GM23248 (cell line): ENCODE results near the gene RBM28. TPM values are rescaled to one million over a fixed set of nuclear protein-coding genes. Genes with fewer than 3 reads are reported as not detected.

Experiments
- DNase-seq: peaks from one replicate; pipeline ENCODE4 v3.0.0-alpha.2; 2015
- H2AFZ ChIP-seq: fragments of 200-600 bp; sonication (generic); 2 replicates; pipeline ENCODE4 v1.6.1; 2016; ENCODE audit warnings: antibody characterized with exemption
- H3F3A ChIP-seq: fragments of 200-600 bp; sonication (generic); 2 replicates; pipeline ENCODE4 v1.6.1; 2016; ENCODE audit warnings: mild to moderate bottlenecking, antibody characterized with exemption, mixed run types; ENCODE audit not compliant: insufficient read depth
- H3K27ac ChIP-seq: fragments of 200-600 bp; sonication (generic); 2 replicates; pipeline ENCODE4 v1.5.1; 2016; ENCODE audit warnings: mild to moderate bottlenecking
- H3K27me3 ChIP-seq: fragments of 200-600 bp; sonication (generic); replicated peaks from 2 replicates; pipeline ENCODE4 v1.6.1; 2016; ENCODE audit warnings: mild to moderate bottlenecking; ENCODE audit not compliant: insufficient read depth
- H3K36me3 ChIP-seq: fragments of 200-600 bp; sonication (generic); 2 replicates; pipeline ENCODE4 v1.6.1; 2016; ENCODE audit warnings: low read depth, mild to moderate bottlenecking
- H3K4me1 ChIP-seq: fragments of 200-600 bp; sonication (generic); 2 replicates; pipeline ENCODE4 v1.6.1; 2016; ENCODE audit warnings: mild to moderate bottlenecking; ENCODE audit not compliant: insufficient read depth
- H3K4me2 ChIP-seq: fragments of 200-600 bp; sonication (generic); one replicate; pipeline ENCODE4 v1.6.1; 2016; ENCODE audit warnings: mild to moderate bottlenecking; ENCODE audit not compliant: unreplicated experiment
- H3K4me3 ChIP-seq: fragments of 200-600 bp; sonication (generic); 2 replicates; pipeline ENCODE4 v1.5.1; 2016; ENCODE audit warnings: mild to moderate bottlenecking
- H3K79me2 ChIP-seq: fragments of 200-600 bp; sonication (generic); 2 replicates; pipeline ENCODE4 v1.6.1; 2016; ENCODE audit warnings: mild to moderate bottlenecking; ENCODE audit not compliant: insufficient read depth
- H3K9ac ChIP-seq: fragments of 200-600 bp; sonication (generic); 2 replicates; pipeline ENCODE4 v1.6.1; 2016; ENCODE audit warnings: mild to moderate bottlenecking
- H3K9me2 ChIP-seq: fragments of 200-600 bp; sonication (generic); 2 replicates; pipeline ENCODE4 v1.6.1; 2016; ENCODE audit warnings: mixed run types, mild to moderate bottlenecking, moderate library complexity; ENCODE audit not compliant: insufficient read depth
- H3K9me3 ChIP-seq: fragments of 200-600 bp; sonication (generic); one replicate; pipeline ENCODE4 v1.6.1; 2017; ENCODE audit warnings: low read depth
- H4K20me1 ChIP-seq: fragments of 200-600 bp; sonication (generic); 2 replicates; pipeline ENCODE4 v1.6.0; 2016; ENCODE audit not compliant: insufficient read depth
- EZH2 ChIP-seq: fragments of 200-600 bp; sonication (generic); IDR thresholded peaks from 2 replicates; pipeline ENCODE4 v1.6.1; 2018; ENCODE audit warnings: antibody characterized with exemption, mild to moderate bottlenecking; ENCODE audit not compliant: insufficient read depth, poor library complexity, severe bottlenecking
- EZH2phosphoT487 ChIP-seq: fragments of 200-600 bp; sonication (generic); IDR thresholded peaks from 2 replicates; pipeline ENCODE4 v1.6.1; 2018; ENCODE audit warnings: antibody characterized with exemption, moderate library complexity, mild to moderate bottlenecking, low read depth; ENCODE audit not compliant: insufficient read depth
- WGBS, 2 experiments: methylation state at CpG; one replicate each; pipeline ENCODE4 v1.1.6; 2015 to 2017; ENCODE audit warnings: low lambda C conversion rate in 2 of 2, low coverage in 1 of 2; ENCODE audit errors: missing lambda C conversion rate in 2 of 2; 5-methylcytosine and 5-hydroxymethylcytosine counted together
- in situ Hi-C: fragments of 300-500 bp; cut with MboI; formaldehyde crosslinking; loops from 2 replicates; pipeline ENCODE4 v1.15.0; 2020
- polyA plus RNA-seq: library from polyadenylated mRNA; unstranded; fragments of >200 nt; fragmentation: Nextera tagmentation; extraction: Ambion mirVana; gene quantifications from 2 replicates; pipeline ENCODE4 v1.2.1, GENCODE V29; 2016
- total RNA-seq: library from RNA; depleted of rRNA; stranded (reverse); fragments of >200 nt; shearing (Covaris generic); gene quantifications from 2 replicates; pipeline ENCODE4 v1.2.3, GENCODE V29; 2014

The RBM28 gene
- total and polyA plus RNA-seq, 2 experiments from 2014 or later = 18.9 to 25.7 TPM

DNA sequence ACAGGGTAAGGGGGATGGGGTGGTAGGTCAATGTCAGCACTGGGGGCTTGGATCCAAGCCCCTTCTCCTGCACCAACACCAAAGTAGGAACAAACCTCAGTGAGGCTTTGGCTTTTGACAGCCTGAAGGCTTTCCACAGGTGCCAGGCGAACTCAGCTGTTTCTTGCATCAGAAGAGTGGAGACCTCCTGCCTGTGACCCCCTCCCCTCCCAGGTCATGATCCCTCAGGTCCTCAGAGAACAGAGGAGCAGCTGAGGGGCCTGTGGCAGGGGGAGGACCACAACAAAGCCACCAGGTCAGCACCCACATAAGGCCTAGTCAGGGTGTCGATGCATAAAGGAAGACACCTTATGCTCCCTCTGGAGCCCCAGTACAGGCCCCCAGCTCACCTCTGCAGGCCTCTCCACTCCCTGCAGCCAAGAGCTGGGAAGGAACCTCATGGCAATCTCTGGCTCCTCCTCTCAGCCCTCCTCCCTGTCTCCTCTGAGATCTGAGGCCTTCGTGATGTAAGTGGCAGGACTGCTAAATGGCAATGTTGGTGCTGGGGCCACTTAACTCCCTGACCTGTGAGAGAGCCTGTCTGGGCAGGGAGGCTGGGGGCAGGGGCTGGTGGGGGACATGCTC is 36.9 kb upstream of the RBM28 start:
- Histone ChIP-seq H3K4me1 (no peaks in the 10 kb centered on the region), H3K27ac (no peak overlapping the region), H2AFZ (no peak overlapping the region), H3K4me3 (no peak overlapping the region), H3K4me2 (no peak overlapping the region), H3K9me2 (no peaks in the 10 kb centered on the region), H3K36me3 (no peaks in the 10 kb centered on the region), H3K79me2 (no peaks in the 10 kb centered on the region), H4K20me1 (no peaks in the 10 kb centered on the region), H3F3A (no peaks in the 10 kb centered on the region), H3K9ac (no peak overlapping the region), H3K9me3 (no peaks in the 10 kb centered on the region), H3K27me3 (0 out of 2 replicates have a peak, but pooled peaks cover 8% of the 10 kb centered on the region)
- WGBS, 2 experiments = 81% methylated on average over 2 to 3 of the region's 3 CpGs
- DNase-seq = no peak
- TF ChIP-seq EZH2phosphoT487 = no peak
- TF ChIP-seq EZH2 = no peak
- in situ Hi-C loops = loop anchor here (5.0 kb wide), 1 partner anchor 33 kb away; no protein-coding TSS in a partner anchor

GRCh38 chr7:128379900-128380479 is 36.3 kb upstream of the RBM28 start:
- Histone ChIP-seq H3K79me2 (no peaks in the 10 kb centered on the region), H3K9me3 (no peaks in the 10 kb centered on the region), H3K9ac (no peak overlapping the region), H3K4me2 (no peak overlapping the region), H3K36me3 (no peaks in the 10 kb centered on the region), H2AFZ (no peak overlapping the region), H3K27ac (no peak overlapping the region), H3K4me1 (no peaks in the 10 kb centered on the region), H4K20me1 (no peaks in the 10 kb centered on the region), H3K4me3 (no peak overlapping the region), H3F3A (no peaks in the 10 kb centered on the region), H3K27me3 (0 out of 2 replicates have a peak, but pooled peaks cover 8% of the 10 kb centered on the region), H3K9me2 (no peaks in the 10 kb centered on the region)
- in situ Hi-C loops = loop anchor here (5.0 kb wide), 1 partner anchor 33 kb away; no protein-coding TSS in a partner anchor
- DNase-seq = no peak
- 91 to 98% methylated on average over 6 of the region's 6 CpGs for WGBS, 2 experiments
- TF ChIP-seq EZH2phosphoT487 (no peak), EZH2 (no peak)

GRCh38 chr7:128378637-128379036 is 34.9 kb upstream of the RBM28 start:
- WGBS, 2 experiments = 45 to 50% methylated on average over 2 of the region's 2 CpGs
- Histone ChIP-seq H3K79me2 (no peaks in the 10 kb centered on the region), H3F3A (no peaks in the 10 kb centered on the region), H3K27ac (no peak overlapping the region), H3K4me3 (no peak overlapping the region), H2AFZ (no peak overlapping the region), H3K27me3 (peaks cover 18% of the 10 kb centered on the region), H3K36me3 (no peaks in the 10 kb centered on the region), H3K9ac (no peak overlapping the region), H3K4me1 (no peaks in the 10 kb centered on the region), H4K20me1 (no peaks in the 10 kb centered on the region), H3K4me2 (no peak overlapping the region), H3K9me3 (no peaks in the 10 kb centered on the region), H3K9me2 (no peaks in the 10 kb centered on the region)
- DNase-seq = no peak
- no peak for TF ChIP-seq EZH2phosphoT487
- no peak for TF ChIP-seq EZH2
- in situ Hi-C loops = no loop called here

GRCh38 chr7:128376077-128376476 is 32.4 kb upstream of the RBM28 start:
- Histone ChIP-seq H4K20me1 (no peaks in the 10 kb centered on the region), H3K4me1 (no peaks in the 10 kb centered on the region), H3K27ac (no peak overlapping the region), H2AFZ (no peak overlapping the region), H3K9me3 (no peaks in the 10 kb centered on the region), H3K27me3 (peaks cover 22% of the 10 kb centered on the region), H3K36me3 (no peaks in the 10 kb centered on the region), H3F3A (no peaks in the 10 kb centered on the region), H3K9ac (no peak overlapping the region), H3K4me2 (no peak overlapping the region), H3K79me2 (no peaks in the 10 kb centered on the region), H3K9me2 (no peaks in the 10 kb centered on the region), H3K4me3 (no peak overlapping the region)
- 80 to 88% methylated on average over 3 of the region's 3 CpGs for WGBS, 2 experiments
- TF ChIP-seq EZH2 = no peak
- no peak for TF ChIP-seq EZH2phosphoT487
- in situ Hi-C loops = no loop called here
- DNase-seq = no peak
